Measurements from ENCODE around the gene RHOV.
"Not testable (repeated sequence)": the region's sequence is repeated elsewhere in the genome, so short reads cannot be mapped to it uniquely, and the experiment has no call there.

DNA sequence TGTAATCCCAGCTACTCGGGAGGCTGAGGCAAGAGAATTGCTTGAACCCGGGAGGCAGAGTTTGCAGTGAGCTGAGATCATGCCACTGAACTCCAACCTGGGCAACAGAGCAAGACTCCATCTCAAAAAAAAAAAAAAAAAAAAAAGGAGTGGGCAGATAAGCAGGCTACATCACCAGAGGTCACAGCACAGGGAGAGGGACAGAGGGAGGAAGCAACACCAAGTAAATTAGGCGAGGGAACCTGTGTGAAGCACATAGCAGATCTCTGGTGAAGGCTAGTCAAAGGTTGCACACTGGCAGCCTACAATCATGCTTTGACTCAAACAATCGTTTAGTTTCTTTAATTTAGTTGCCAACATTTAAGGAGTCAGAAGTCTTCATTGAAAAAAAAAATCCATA lies 12.9 kb downstream of the RHOV start:
- TF ChIP-seq, protein P1, sequence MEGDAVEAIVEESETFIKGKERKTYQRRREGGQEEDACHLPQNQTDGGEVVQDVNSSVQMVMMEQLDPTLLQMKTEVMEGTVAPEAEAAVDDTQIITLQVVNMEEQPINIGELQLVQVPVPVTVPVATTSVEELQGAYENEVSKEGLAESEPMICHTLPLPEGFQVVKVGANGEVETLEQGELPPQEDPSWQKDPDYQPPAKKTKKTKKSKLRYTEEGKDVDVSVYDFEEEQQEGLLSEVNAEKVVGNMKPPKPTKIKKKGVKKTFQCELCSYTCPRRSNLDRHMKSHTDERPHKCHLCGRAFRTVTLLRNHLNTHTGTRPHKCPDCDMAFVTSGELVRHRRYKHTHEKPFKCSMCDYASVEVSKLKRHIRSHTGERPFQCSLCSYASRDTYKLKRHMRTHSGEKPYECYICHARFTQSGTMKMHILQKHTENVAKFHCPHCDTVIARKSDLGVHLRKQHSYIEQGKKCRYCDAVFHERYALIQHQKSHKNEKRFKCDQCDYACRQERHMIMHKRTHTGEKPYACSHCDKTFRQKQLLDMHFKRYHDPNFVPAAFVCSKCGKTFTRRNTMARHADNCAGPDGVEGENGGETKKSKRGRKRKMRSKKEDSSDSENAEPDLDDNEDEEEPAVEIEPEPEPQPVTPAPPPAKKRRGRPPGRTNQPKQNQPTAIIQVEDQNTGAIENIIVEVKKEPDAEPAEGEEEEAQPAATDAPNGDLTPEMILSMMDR (IDR thresholded peaks at IDR 0.05; ENCODE audit: low read depth, low read length, poor library complexity, severe bottlenecking), result not testable (repeated sequence)
- not testable (repeated sequence) for TF ChIP-seq EZH2phosphoT487 (IDR thresholded peaks at IDR 0.05; ENCODE audit: borderline replicate concordance, low read length)
